GM19240 (cell line): ENCODE results near the gene OSCP1.
A peak's percentile ranks its signal among the peaks of the same experiment; 100 is the strongest.
"Not testable (repeated sequence)": the region's sequence is repeated elsewhere in the genome, so short reads cannot be mapped to it uniquely, and the experiment has no call there.

ENCODE experiments used
- DNase-seq: peaks from one replicate; pipeline ENCODE4 v3.0.0; 2011; ENCODE audit warnings: low spot score; ENCODE audit not compliant: insufficient read length

OSCP1 gene

DNA sequence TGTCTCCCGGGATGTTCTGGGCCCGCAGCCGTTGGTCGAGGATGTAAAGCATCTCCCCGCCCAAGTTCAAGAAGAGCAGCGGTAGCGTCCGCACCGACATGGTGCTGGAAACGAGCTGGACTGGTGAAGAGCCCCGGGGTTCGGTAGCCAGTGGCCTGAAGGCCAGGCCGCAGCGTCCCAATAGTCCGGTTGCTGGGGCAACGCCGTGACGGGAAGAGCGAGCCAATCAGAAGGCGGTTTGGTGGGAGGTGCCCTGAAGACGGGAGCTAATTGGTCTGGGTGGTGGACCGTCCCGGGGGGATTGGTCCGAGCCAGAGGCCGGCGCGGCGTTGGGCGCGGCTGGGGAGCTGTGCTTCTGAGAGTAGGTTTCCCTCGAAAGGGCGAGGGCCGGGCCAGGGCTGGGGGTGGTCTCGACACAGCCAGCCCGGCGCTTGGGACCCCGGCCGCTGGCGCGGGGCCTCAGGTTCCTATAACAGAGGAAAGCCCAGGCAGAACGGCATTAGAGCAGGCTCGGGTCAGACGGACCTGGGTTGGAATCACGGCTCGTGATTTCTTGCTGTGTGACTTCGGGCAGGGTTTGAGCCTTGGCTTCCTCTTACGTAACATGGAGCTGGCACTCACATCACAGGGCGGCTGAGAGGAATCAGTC lies at the start of gene OSCP1:
OSCP1 (minus strand) TSS at position 182 of the 649 bp plus-strand sequence; CDS start at position 100, 82 bp downstream.
- DNase-seq = peak; percentile 97

- DNase-seq = no peak
These were observed 47.0 kb upstream of the OSCP1 start for GRCh38 chr1:36497207-36497606.

- no peak for DNase-seq
These were observed 44.7 kb upstream of the OSCP1 start for GRCh38 chr1:36494971-36495370.

DNA sequence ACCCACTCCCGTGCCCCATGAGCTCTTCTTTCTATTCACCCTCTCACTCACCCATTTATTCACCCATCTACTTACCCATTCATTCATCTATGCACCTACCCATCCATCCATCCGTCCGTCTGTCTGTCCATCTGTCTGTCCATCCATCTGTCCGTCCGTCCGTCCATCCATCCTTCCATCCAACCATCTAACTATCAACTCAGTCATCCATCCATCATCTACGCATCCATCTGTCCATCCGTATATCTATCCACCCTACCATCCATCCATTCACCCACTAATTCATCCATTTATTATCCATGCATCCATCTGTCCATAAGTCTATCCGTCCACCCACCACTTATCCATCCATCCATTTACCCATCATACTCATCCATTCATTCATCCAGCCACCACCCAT lies 43.3 kb upstream of the OSCP1 start:
- DNase-seq = no peak

GRCh38 chr1:36492491-36492890 lies 42.2 kb upstream of the OSCP1 start:
- no peak for DNase-seq

DNA sequence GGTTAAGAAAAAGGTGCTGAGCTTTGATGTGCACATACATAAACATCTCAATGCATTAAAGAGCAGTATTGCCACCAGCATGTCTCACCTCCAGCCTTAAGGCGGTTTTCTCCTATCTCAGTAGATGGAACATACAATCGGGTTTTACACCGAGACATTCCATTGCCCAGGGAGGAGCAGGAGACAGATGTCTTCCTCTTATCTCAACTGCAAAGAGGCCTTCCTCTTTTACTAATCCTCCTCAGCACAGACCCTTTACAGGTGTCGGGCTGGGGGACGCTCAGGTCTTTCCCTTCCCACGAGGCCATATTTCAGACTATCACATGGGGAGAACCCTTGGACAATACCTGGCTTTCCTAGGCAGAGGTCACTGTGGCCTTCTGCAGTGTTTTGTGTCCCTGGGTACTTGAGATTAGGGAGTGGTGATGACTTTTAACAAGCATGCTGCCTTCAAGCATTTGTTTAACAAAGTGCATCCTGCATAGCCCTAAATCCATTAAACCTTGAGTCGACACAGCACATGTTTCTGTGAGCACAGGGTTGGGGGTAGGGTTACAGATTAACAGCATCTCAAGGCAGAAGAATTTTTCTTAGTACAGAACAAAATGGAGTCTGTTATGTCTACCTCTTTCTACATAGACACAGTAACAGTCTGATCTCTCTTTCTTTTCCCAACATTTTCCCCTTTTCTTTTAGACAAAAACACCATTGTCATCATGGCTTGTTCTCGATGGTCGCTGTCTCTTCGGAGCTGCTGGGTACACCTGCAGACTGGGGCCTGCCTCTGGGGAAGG lies 39.2 kb upstream of the OSCP1 start:
- DNase-seq = not testable (repeated sequence)

DNA sequence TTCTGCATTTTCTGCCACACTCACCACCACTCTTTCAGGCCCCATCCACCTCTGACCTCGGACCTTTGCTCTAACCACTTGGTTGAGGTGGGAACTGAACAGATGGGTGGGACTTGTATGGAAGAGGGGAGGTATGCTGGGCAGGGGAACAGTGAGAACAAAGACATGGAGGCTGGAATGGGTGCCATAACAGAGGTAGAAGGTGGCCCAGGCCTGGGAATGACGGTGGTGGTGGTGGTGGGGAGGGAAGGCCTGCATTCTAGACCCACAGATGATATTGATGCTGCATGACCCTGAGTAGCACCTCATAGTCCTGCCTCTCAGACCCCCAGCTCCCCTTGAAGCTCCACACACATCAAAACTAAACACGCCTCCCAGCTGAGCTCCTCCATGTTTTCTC lies 37.7 kb upstream of the OSCP1 start:
- DNase-seq = no peak

DNA sequence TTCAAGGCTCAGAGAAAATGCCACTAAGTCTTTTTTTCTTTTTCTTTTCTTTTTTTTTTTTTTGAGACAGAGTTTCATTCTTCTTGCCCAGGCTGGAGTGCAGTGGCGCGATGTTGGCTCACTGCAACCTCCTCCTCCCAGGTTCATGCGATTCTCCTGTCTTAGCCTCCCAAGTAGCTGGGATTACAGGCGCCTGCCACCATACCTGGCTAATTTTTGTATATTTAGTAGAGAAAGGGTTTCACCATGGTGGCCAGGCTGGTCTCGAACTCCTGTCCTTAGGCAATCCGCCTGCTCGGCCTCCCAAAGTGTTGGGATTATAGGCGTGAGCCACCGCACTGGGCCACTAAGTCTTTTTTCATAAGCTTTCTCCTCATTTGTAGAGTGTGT lies 37.1 kb upstream of the OSCP1 start:
- not testable (repeated sequence) for DNase-seq

- DNase-seq = no peak
These were observed 36.4 kb upstream of the OSCP1 start for GRCh38 chr1:36486439-36487335.

GRCh38 chr1:36486093-36486438 lies 35.8 kb upstream of the OSCP1 start:
- no peak for DNase-seq

DNA sequence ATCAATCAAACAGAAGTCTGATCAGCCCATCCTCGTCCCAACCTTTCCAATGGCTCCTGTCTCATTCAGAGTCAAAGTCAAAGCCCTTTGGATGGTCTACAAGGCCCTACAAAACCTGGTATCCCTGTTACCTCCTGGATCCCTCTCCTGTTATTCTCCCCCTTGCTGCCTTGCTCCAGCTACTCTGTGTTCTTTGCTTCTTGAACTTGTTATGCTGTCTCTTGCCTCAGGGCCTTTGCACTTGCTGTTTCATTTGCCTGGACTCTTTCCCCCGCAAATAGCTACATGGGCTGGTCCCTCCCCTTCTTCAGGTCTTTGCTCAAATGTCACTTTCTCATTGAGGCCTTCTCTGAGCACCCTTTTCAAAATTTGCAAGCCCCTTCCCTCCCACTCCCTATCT lies 33.8 kb upstream of the OSCP1 start:
- DNase-seq = no peak

DNA sequence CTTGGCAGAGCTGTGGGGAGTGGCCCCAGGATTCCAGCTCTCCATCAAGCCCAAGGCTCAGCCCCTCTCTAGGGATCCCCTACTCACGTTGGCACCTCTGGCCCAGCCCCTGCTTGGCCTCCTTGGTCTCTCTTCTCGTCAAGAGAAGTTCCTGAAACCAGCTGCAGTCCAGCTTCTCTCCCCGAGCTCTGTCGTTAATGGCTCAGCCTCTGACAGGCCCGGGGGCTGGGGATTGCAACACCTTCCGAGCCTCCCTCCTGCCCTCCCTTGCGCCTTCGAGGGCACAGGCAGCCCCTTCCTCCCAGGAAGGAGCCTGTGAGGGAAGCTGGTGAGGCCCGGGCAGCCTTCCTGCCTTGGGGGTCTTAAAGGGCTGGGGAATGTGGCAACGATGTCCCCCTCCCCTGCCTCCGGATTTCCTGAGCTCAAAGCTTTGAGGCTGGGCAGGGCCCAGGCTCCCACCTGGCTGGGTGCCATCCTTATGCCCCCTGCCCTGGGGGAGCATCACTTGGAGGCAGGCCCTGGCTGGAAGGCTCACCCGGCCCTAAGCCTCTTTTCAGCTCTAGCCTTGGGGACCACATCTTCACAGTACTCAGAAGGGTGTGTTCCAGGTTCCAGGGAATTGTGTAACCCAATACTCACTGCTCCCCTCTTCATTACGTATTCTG lies 32.6 kb upstream of the OSCP1 start, which contains the start of gene CSF3R:
CSF3R (minus strand) TSS at position 190 of the 665 bp plus-strand sequence. CDS start 3,417 bp downstream, outside the sequence.
- DNase-seq = no peak

DNA sequence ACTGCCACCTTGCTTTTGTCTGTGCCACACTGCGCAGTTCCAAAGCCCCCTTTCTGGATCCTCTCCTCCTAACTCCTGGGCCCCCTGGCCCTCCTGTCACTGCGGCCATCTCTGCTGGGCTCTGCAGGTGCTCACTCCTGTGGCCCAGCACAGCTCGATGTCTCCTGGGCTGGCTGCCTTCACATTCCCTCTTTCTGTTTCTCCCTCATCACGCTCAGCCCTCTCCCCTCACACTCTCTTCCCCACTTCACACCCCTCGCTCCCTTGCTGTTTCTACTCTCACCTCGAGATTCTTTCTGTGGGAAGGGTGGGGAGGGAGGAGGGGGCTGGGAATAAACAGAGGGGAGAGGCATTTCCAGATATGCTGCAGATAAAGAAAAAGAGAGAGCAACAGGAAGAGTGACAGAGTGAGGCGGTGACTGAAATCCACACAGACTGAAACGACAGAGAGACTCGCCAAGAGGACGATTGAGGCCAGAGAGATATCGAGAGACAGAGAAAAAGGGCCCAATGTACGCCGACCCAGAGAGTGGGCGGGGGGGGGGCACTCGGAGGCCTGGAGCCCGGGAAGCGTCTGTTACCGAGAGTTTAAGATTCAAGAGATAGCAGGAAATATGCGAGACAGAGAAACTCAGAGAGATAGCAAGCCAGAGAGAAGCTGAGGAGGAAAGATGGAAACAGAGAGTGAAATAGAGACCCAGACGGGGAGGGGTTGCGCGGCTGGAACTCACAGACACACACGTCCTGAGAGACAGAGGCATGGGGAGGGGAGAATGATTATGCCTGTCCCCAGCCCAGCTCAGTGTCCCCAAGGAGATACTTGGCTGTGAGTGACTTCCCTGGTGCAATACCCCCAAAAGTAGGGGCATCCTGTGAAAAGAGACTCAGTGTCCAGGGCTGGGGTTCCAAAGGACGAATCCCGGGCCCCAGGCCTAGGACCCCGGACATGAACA lies 31.8 kb upstream of the OSCP1 start:
- DNase-seq = no peak

DNA sequence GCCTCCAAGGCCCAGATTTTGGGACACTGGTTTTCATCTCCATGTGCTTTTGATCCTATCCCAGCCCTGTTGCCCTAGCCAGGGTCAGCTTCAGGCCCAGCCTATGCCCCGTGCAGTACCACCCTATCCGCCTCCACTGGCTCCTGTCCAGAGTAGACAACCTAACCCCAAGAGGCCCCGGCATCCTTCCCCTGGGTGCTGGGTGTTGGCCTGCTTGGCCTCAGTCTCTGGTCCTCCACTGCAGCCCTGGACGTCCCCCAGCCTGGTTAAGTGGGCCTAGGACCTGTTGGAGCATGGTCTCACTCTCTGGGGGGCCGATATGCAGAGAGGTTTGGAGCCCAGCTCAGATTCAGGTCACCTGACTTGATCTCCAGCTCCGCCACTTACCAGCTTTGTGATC lies 30.8 kb upstream of the OSCP1 start:
- DNase-seq = no peak

- DNase-seq = no peak
These were observed 29.9 kb upstream of the OSCP1 start for GRCh38 chr1:36480161-36480560.

DNA sequence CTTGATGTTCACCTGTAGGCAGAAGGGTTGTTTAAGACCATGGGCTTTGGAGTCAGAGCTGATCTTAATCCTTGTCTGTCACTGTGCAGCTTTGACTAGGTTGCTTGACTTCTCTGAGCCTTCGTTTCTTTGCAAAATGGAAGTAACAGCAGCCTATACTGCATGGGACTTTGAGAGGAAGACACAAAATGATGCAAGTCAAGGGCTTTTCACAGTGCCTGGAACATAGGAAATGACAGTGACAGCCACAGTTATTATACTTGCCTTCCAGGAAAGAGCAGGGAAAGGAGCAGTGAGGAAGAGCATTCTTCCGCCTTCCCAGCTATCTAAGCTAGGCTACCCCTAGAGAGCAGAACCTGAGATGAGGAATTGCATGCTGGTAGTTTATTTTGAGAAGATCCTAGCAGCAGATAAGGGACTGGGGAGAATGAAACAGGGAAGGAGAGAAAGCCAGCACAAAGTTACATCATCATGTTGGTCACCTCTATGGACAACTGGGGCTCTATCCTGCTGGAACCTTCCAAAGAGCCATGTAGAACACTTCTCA lies 29.3 kb upstream of the OSCP1 start:
- no peak for DNase-seq

GRCh38 chr1:36477615-36478014 lies 27.4 kb upstream of the OSCP1 start:
- DNase-seq = not testable (repeated sequence)

GRCh38 chr1:36476945-36477344 lies 26.7 kb upstream of the OSCP1 start:
- DNase-seq = no peak

- no peak for DNase-seq
These were observed 25.8 kb upstream of the OSCP1 start for GRCh38 chr1:36475910-36476604.
